WTC11 (cell line): ENCODE data around the gene ITPKB. TPM values are rescaled to one million over a fixed set of nuclear protein-coding genes. Genes with fewer than 3 reads are reported as not detected.

Source experiments
- ATAC-seq: fragments of 200-7000 bp; cut with Tn5 transposase; 2 replicates; pipeline ENCODE4 v1.10.0; 2021; ENCODE audit warnings: mild to moderate bottlenecking, moderate library complexity
- CTCF ChIA-PET: fragments of 300-600 bp; sonication (Branson Sonifier 250); formaldehyde crosslinking; loops from one replicate; lab custom pipeline; 2021; ENCODE audit warnings: antibody characterized with exemption; lab: Charles Lee
- POLR2A ChIA-PET: fragments of 350-600 bp; sonication (Branson Sonifier 250); formaldehyde crosslinking; loops from one replicate; lab custom pipeline; 2021; ENCODE audit warnings: antibody characterized with exemption; lab: Charles Lee
- DNase-seq: peaks from one replicate; pipeline ENCODE4 v3.0.0; 2021; ENCODE audit warnings: low spot score
- H3K27ac Mint-ChIP-seq: 2 replicates; pipeline ENCODE4 v1.8.0; 2021; ENCODE audit warnings: mixed read lengths
- H3K27me3 Mint-ChIP-seq: 2 replicates; pipeline ENCODE4 v1.8.0; 2021; ENCODE audit warnings: low read depth, mild to moderate bottlenecking, moderate library complexity, mixed read lengths
- H3K36me3 Mint-ChIP-seq: 2 replicates; pipeline ENCODE4 v1.8.0; 2021; ENCODE audit warnings: mixed read lengths
- H3K4me1 Mint-ChIP-seq: 2 replicates; pipeline ENCODE4 v1.8.0; 2022; ENCODE audit warnings: mixed read lengths
- H3K4me3 Mint-ChIP-seq: 2 replicates; pipeline ENCODE4 v1.8.0; 2021; ENCODE audit warnings: mild to moderate bottlenecking, moderate library complexity, mixed read lengths
- H3K9me3 Mint-ChIP-seq: 2 replicates; pipeline ENCODE4 v1.8.0; 2021; ENCODE audit warnings: mixed read lengths
- ATF2 ChIP-seq: sonication (generic); formaldehyde crosslinking; IDR thresholded peaks from 2 replicates; pipeline ENCODE4 v1.8.1; 2022; ENCODE audit warnings: low read depth, missing genetic modification reagents, borderline replicate concordance
- CREM ChIP-seq: sonication (generic); formaldehyde crosslinking; IDR thresholded peaks from 2 replicates; pipeline ENCODE4 v1.8.1; 2022; ENCODE audit warnings: mild to moderate bottlenecking, missing genetic modification reagents, moderate library complexity
- FOXJ3 ChIP-seq: sonication (generic); formaldehyde crosslinking; IDR thresholded peaks from 2 replicates; pipeline ENCODE4 v1.9.0; 2021; ENCODE audit warnings: missing genetic modification reagents, mild to moderate bottlenecking, borderline replicate concordance
- GRHL2 ChIP-seq: fragments of 250-450 bp; sonication (Bioruptor Pico); IDR thresholded peaks from 2 replicates; pipeline ENCODE4 v1.8.0; 2022; ENCODE audit warnings: mild to moderate bottlenecking, moderate library complexity; ENCODE audit not compliant: insufficient replicate concordance, severe bottlenecking
- GTF2I ChIP-seq: fragments of 250-450 bp; sonication (Bioruptor Pico); conservative IDR thresholded peaks from 2 replicates; pipeline ENCODE4 v1.4.0; 2021; ENCODE audit warnings: mild to moderate bottlenecking
- IRF2 ChIP-seq: sonication (generic); formaldehyde crosslinking; IDR thresholded peaks from 2 replicates; pipeline ENCODE4 v1.8.0; 2022; ENCODE audit warnings: low read depth, missing genetic modification reagents, borderline replicate concordance
- JUN ChIP-seq: sonication (generic); formaldehyde crosslinking; IDR thresholded peaks from 2 replicates; pipeline ENCODE4 v1.8.0; 2023; ENCODE audit warnings: mild to moderate bottlenecking, missing genetic modification reagents
- MAX ChIP-seq: sonication (generic); formaldehyde crosslinking; IDR thresholded peaks from 2 replicates; pipeline ENCODE4 v1.8.0; 2022; ENCODE audit warnings: mild to moderate bottlenecking, missing genetic modification reagents
- MLX ChIP-seq: sonication (generic); formaldehyde crosslinking; IDR thresholded peaks from 2 replicates; pipeline ENCODE4 v1.8.1; 2023; ENCODE audit warnings: mild to moderate bottlenecking, missing genetic modification reagents, moderate library complexity
- NR1H2 ChIP-seq: sonication (generic); formaldehyde crosslinking; IDR thresholded peaks from 2 replicates; pipeline ENCODE4 v1.9.0; 2021; ENCODE audit warnings: mild to moderate bottlenecking, moderate library complexity, missing genetic modification reagents
- RORB ChIP-seq: fragments of 250-450 bp; sonication (Bioruptor Pico); IDR thresholded peaks from 2 replicates; pipeline ENCODE4 v1.9.0; 2021; ENCODE audit warnings: mild to moderate bottlenecking
- SMAD3 ChIP-seq: sonication (generic); formaldehyde crosslinking; IDR thresholded peaks from 2 replicates; pipeline ENCODE4 v1.8.0; 2022; ENCODE audit warnings: missing genetic modification reagents, mild to moderate bottlenecking, borderline replicate concordance
- SMAD4 ChIP-seq: sonication (generic); formaldehyde crosslinking; IDR thresholded peaks from 2 replicates; pipeline ENCODE4 v1.8.0; 2022; ENCODE audit warnings: mild to moderate bottlenecking, missing genetic modification reagents
- TEAD4 ChIP-seq: sonication (generic); formaldehyde crosslinking; IDR thresholded peaks from 2 replicates; pipeline ENCODE4 v1.8.0; 2022; ENCODE audit warnings: mild to moderate bottlenecking, missing genetic modification reagents
- USF1 ChIP-seq: sonication (generic); formaldehyde crosslinking; IDR thresholded peaks from 2 replicates; pipeline ENCODE4 v1.8.0; 2022; ENCODE audit warnings: mild to moderate bottlenecking, missing genetic modification reagents
- ZBTB43 ChIP-seq: sonication (generic); formaldehyde crosslinking; IDR thresholded peaks from 2 replicates; pipeline ENCODE4 v1.8.1; 2023; ENCODE audit warnings: mild to moderate bottlenecking, missing genetic modification reagents
- ZNF232 ChIP-seq: sonication (generic); formaldehyde crosslinking; IDR thresholded peaks from 2 replicates; pipeline ENCODE4 v1.8.0; 2022; ENCODE audit warnings: mild to moderate bottlenecking, missing genetic modification reagents
- ZNF263 ChIP-seq: sonication (generic); formaldehyde crosslinking; IDR thresholded peaks from 2 replicates; pipeline ENCODE4 v1.8.1; 2022; ENCODE audit warnings: low read depth, mild to moderate bottlenecking, moderate library complexity, missing genetic modification reagents
- ZNF317 ChIP-seq: sonication (generic); formaldehyde crosslinking; IDR thresholded peaks from 2 replicates; pipeline ENCODE4 v1.8.1; 2023; ENCODE audit warnings: low read depth, mild to moderate bottlenecking, moderate library complexity, missing genetic modification reagents, borderline replicate concordance
- ZNF532 ChIP-seq: fragments of 250-450 bp; sonication (Bioruptor Pico); IDR thresholded peaks from 2 replicates; pipeline ENCODE4 v1.9.0; 2021; ENCODE audit warnings: mild to moderate bottlenecking, borderline replicate concordance
- total RNA-seq: library from RNA; stranded (reverse); gene quantifications from 3 replicates; pipeline ENCODE4 v1.2.3, GENCODE V29; 2021

The ITPKB gene
- total RNA-seq, 1 experiment from 2014 or later = 15.6 TPM

- ChIA-PET CTCF (interaction anchor here (1.6 kb wide), 1 partner anchor 16 kb away, joined by 4 read pairs; no protein-coding TSS in a partner anchor), POLR2A (no interaction called here)
- DNase-seq (no peak), ATAC-seq (no peak)
- Mint-ChIP-seq H3K36me3 (no peaks in the 10 kb centered on the region), H3K4me1 (peaks cover 43% of the 10 kb centered on the region), H3K9me3 (no peaks in the 10 kb centered on the region), H3K27me3 (no peaks in the 10 kb centered on the region), H3K27ac (no peak overlapping the region), H3K4me3 (no peak overlapping the region)
- TF ChIP-seq ZNF532 (CRISPR knock-in tag) = no peak
Observed at GRCh38 chr1:226762055-226762454, 23.0 kb upstream of the ITPKB start.

GRCh38 chr1:226761322-226761721 is 22.2 kb upstream of the ITPKB start:
- Mint-ChIP-seq H3K4me3 (no peak overlapping the region), H3K36me3 (no peaks in the 10 kb centered on the region), H3K27me3 (peaks cover 3% of the 10 kb centered on the region; the same call in 1 of the 2 replicates), H3K4me1 (peaks cover 37% of the 10 kb centered on the region), H3K27ac (no peak overlapping the region), H3K9me3 (peaks cover 5% of the 10 kb centered on the region)
- TF ChIP-seq ZBTB43 (no peak), ZNF317 (CRISPR knock-in tag) (no peak), ZNF263 (CRISPR knock-in tag) (no peak), ZNF232 (no peak)
- DNase-seq (no peak), ATAC-seq (no peak)
- POLR2A ChIA-PET = interaction anchor here (0.5 kb wide), 1 partner anchor 172 kb away, joined by 3 read pairs; no protein-coding TSS in a partner anchor
- CTCF ChIA-PET = interaction anchor here (0.6 kb wide), 1 partner anchor 54 kb away, joined by 3 read pairs; no protein-coding TSS in a partner anchor

- no peak for ATAC-seq
- DNase-seq = no peak
- Mint-ChIP-seq H3K9me3 (peaks cover 7% of the 10 kb centered on the region), H3K4me1 (no peaks in the 10 kb centered on the region), H3K27ac (no peak overlapping the region), H3K4me3 (no peak overlapping the region), H3K36me3 (no peaks in the 10 kb centered on the region), H3K27me3 (peaks cover 7% of the 10 kb centered on the region)
- POLR2A ChIA-PET = no interaction called here
- CTCF ChIA-PET = no interaction called here
- TF ChIP-seq TEAD4 (CRISPR knock-in tag) (no peak), MLX (CRISPR knock-in tag) (no peak), JUN (CRISPR knock-in tag) (no peak)
Observed at GRCh38 chr1:226754793-226755533, 15.9 kb upstream of the ITPKB start.

- no peaks in the 10 kb centered on the region for H3K36me3 Mint-ChIP-seq
- no peak overlapping the region for H3K27ac Mint-ChIP-seq
- peaks cover 12% of the 10 kb centered on the region for H3K27me3 Mint-ChIP-seq
- ATAC-seq (no peak), DNase-seq (no peak)
- ChIA-PET CTCF (no interaction called here), POLR2A (no interaction called here)
- H3K9me3 Mint-ChIP-seq = peaks cover 7% of the 10 kb centered on the region
- no peak overlapping the region for H3K4me3 Mint-ChIP-seq
- no peaks in the 10 kb centered on the region for H3K4me1 Mint-ChIP-seq
- TF ChIP-seq GTF2I (no peak), USF1 (no peak), MAX (CRISPR knock-in tag) (no peak), RORB (CRISPR knock-in tag) (no peak), GRHL2 (CRISPR knock-in tag) (no peak), FOXJ3 (CRISPR knock-in tag) (no peak), CREM (no peak), ATF2 (CRISPR knock-in tag) (no peak), NR1H2 (no peak), IRF2 (no peak), SMAD4 (no peak), SMAD3 (no peak)
Observed at GRCh38 chr1:226754097-226754496, 15.0 kb upstream of the ITPKB start.
